ENCODE data around the gene LSM3.

Gene LSM3

DNA sequence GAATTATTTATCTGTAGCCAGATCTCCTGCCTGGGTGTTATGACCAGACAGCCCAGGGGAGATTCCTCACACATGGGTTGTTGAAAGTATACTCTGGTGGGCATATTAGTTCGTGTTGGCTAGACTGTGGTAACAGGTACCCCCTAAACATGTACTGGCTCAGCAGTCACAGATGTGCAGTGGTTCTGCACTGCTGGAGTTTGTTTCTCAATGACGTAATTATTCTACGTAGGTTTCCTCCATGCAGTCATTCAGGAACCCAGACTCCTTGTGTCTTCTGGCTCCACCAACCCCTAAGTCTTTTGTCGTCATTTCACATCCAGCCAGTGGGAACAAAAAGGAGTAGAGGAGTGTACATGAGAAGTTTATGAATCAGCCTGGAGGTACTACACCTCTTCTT is 16.2 kb downstream of the LSM3 start:
- H3K27me3 ChIP-seq (replicated peaks; ENCODE audit: control insufficient read depth, insufficient read depth, low read length): no peaks in the 10 kb centered on the region
- no peak for DNase-seq (ENCODE audit: extremely low read depth, insufficient read length)
- no peak overlapping the region for H3K4me3 ChIP-seq (replicated peaks; ENCODE audit: low read depth, low read length)
- TF ChIP-seq, protein P1, sequence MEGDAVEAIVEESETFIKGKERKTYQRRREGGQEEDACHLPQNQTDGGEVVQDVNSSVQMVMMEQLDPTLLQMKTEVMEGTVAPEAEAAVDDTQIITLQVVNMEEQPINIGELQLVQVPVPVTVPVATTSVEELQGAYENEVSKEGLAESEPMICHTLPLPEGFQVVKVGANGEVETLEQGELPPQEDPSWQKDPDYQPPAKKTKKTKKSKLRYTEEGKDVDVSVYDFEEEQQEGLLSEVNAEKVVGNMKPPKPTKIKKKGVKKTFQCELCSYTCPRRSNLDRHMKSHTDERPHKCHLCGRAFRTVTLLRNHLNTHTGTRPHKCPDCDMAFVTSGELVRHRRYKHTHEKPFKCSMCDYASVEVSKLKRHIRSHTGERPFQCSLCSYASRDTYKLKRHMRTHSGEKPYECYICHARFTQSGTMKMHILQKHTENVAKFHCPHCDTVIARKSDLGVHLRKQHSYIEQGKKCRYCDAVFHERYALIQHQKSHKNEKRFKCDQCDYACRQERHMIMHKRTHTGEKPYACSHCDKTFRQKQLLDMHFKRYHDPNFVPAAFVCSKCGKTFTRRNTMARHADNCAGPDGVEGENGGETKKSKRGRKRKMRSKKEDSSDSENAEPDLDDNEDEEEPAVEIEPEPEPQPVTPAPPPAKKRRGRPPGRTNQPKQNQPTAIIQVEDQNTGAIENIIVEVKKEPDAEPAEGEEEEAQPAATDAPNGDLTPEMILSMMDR (IDR thresholded peaks at IDR 0.05; ENCODE audit: insufficient read depth, low read length, poor library complexity, severe bottlenecking): no peak
- peaks cover 2% of the 10 kb centered on the region for H3K36me3 ChIP-seq (ENCODE audit: control insufficient read depth, insufficient read depth, low read length)

DNA sequence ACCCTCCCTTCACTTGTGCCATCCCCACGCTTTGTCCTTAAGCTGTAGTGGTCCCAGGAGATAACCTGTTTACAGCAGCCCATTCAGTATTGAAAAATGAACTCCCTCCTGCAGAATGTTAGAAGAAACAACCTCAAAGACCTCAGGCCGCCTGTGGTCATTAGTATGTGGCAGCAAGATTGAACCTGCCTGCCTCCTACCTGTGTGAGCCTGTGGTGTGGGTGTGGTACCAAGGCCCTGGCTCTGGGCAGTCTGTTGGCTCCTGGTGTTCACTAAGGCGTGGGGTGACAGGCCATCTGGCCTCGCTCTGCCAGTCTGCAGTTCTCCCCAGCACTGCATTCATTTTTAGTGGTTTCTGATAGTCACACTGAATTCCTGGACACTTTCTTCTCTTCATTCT is 21.0 kb downstream of the LSM3 start:
- Histone ChIP-seq H3K4me3 (replicated peaks; ENCODE audit: low read depth, low read length) (no peak overlapping the region), H3K27me3 (replicated peaks; ENCODE audit: control insufficient read depth, insufficient read depth, low read length) (no peaks in the 10 kb centered on the region), H3K36me3 (ENCODE audit: control insufficient read depth, insufficient read depth, low read length) (peaks cover 2% of the 10 kb centered on the region)
- no peak for DNase-seq (ENCODE audit: extremely low read depth, insufficient read length)
- TF ChIP-seq, protein P1 (IDR thresholded peaks at IDR 0.05; ENCODE audit: insufficient read depth, low read length, poor library complexity, severe bottlenecking): no peak

DNA sequence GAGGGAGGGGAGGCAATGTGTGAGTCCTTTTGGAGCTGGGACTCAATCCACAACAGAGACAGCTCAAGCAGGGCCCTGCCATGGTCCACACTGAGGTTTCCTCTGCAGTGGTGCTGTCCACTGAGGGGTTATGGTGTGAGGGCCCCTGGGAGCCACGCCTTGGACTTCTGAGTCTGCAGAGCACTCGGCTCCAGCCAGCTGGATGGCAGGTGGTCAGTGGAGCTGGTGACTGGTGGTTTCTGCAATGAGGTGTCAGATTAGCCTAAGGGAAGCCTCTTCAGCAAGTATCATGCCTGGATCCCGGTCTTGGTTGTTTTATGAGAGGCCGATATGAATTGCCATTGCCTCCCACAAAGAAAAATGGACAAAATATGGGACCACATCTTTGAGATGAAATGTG is 21.7 kb downstream of the LSM3 start:
- Histone ChIP-seq H3K36me3 (ENCODE audit: control insufficient read depth, insufficient read depth, low read length) (peaks cover 2% of the 10 kb centered on the region), H3K27me3 (replicated peaks; ENCODE audit: control insufficient read depth, insufficient read depth, low read length) (no peaks in the 10 kb centered on the region), H3K4me3 (replicated peaks; ENCODE audit: low read depth, low read length) (no peak overlapping the region)
- DNase-seq (ENCODE audit: extremely low read depth, insufficient read length): no peak
- TF ChIP-seq, protein P1 (IDR thresholded peaks at IDR 0.05; ENCODE audit: insufficient read depth, low read length, poor library complexity, severe bottlenecking): no peak

DNA sequence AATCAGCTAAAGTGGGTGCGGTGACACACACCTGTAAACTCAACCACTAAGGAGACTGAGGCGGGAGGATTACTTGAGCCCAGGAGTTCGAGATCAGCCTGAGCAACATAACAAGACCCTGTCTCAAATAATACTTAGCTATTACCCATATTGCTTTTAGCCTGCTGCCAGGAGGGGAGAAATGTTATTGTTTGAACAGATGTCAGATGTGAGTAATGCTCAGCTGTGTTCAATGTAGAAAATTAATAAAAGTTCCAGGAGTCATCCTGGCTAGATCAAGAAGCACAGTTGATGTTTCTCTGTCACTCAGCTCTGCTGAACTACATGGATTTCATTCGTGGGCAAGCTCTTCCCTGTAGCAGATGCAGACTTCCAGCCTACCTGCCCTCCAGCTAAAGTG is 22.2 kb downstream of the LSM3 start:
- Histone ChIP-seq H3K4me3 (replicated peaks; ENCODE audit: low read depth, low read length) (no peak overlapping the region), H3K36me3 (ENCODE audit: control insufficient read depth, insufficient read depth, low read length) (peaks cover 2% of the 10 kb centered on the region), H3K27me3 (replicated peaks; ENCODE audit: control insufficient read depth, insufficient read depth, low read length) (no peaks in the 10 kb centered on the region)
- no peak for DNase-seq (ENCODE audit: extremely low read depth, insufficient read length)
- TF ChIP-seq, protein P1 (IDR thresholded peaks at IDR 0.05; ENCODE audit: insufficient read depth, low read length, poor library complexity, severe bottlenecking): no peak

DNA sequence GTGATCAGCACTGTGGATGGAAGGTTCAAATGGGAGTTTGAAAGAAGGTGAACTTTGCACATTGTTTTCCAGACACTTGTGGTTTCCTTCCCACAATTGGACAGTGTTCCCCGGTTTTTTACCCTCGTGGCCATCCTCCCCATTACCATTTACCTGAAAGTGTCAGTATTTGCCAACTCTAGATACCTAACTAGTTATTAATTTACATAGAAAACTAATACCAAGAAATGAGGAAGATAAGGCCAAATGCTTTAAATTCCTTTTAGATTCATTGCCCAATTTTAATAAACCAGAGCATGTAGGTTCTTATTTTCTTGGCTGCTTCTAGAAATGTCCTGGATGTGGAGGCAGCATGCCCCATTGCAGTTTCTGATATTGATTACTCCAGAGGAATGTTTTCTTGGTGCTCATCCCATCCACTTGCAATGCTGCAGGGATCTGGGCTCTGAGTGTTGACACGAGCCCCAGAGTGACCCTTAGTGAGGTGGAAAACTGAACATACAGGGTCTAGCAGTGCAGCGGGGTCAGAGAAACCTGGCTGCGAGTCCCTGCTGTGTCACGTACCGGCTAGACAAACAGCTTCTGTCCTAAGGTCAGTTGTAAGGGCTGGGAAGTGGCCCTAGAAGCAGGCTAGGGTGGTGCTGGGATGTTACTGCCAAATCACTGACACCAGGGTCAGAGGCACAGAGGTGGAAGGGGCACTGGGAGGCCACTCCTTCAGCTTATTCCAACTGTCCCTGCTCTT is 23.5 kb downstream of the LSM3 start:
- Histone ChIP-seq H3K36me3 (ENCODE audit: control insufficient read depth, insufficient read depth, low read length) (peaks cover 2% of the 10 kb centered on the region), H3K4me3 (replicated peaks; ENCODE audit: low read depth, low read length) (no peak overlapping the region), H3K27me3 (replicated peaks; ENCODE audit: control insufficient read depth, insufficient read depth, low read length) (no peaks in the 10 kb centered on the region)
- TF ChIP-seq, protein P1 (IDR thresholded peaks at IDR 0.05; ENCODE audit: insufficient read depth, low read length, poor library complexity, severe bottlenecking): no peak
- DNase-seq (ENCODE audit: extremely low read depth, insufficient read length): no peak
